IPS-20b (cell line): ENCODE measurements around the gene ACTR3.

Experiments used
- H3K27ac ChIP-seq: one replicate; pipeline ENCODE4 v1.5.1; 2013; ENCODE audit warnings: low read length
- H3K27me3 ChIP-seq: 2 replicates; pipeline ENCODE4 v1.6.1; 2013; ENCODE audit warnings: mild to moderate bottlenecking, low read length, inconsistent platforms; ENCODE audit not compliant: insufficient read depth
- H3K36me3 ChIP-seq: 2 replicates; pipeline ENCODE4 v1.6.1; 2013; ENCODE audit warnings: low read depth, mild to moderate bottlenecking, inconsistent platforms, low read length, moderate library complexity; ENCODE audit not compliant: insufficient read depth
- H3K4me1 ChIP-seq: 2 replicates; pipeline ENCODE4 v1.6.1; 2013; ENCODE audit warnings: mild to moderate bottlenecking, control low read depth, inconsistent platforms, low read length, moderate library complexity; ENCODE audit not compliant: insufficient read depth
- H3K4me3 ChIP-seq: 2 replicates; pipeline ENCODE4 v1.5.1; 2013; ENCODE audit warnings: mild to moderate bottlenecking, low read length, inconsistent platforms
- H3K9ac ChIP-seq: 2 replicates; pipeline ENCODE4 v1.6.1; 2013; ENCODE audit warnings: low read depth, mild to moderate bottlenecking, inconsistent platforms, low read length, moderate library complexity
- H3K9me3 ChIP-seq: 2 replicates; pipeline ENCODE4 v1.6.1; 2013; ENCODE audit warnings: mild to moderate bottlenecking, low read depth, low read length, inconsistent platforms; ENCODE audit not compliant: insufficient read depth

Gene ACTR3

GRCh38 chr2:113876503-113877387, 13.1 kb upstream of the ACTR3 start:
- Histone ChIP-seq H3K27ac (no peak overlapping the region), H3K9me3 (no peaks in the 10 kb centered on the region), H3K4me3 (no peak overlapping the region), H3K4me1 (peaks cover 3% of the 10 kb centered on the region; the same call in 1 of the 2 replicates), H3K36me3 (no peaks in the 10 kb centered on the region), H3K27me3 (no peaks in the 10 kb centered on the region), H3K9ac (no peak overlapping the region)

DNA sequence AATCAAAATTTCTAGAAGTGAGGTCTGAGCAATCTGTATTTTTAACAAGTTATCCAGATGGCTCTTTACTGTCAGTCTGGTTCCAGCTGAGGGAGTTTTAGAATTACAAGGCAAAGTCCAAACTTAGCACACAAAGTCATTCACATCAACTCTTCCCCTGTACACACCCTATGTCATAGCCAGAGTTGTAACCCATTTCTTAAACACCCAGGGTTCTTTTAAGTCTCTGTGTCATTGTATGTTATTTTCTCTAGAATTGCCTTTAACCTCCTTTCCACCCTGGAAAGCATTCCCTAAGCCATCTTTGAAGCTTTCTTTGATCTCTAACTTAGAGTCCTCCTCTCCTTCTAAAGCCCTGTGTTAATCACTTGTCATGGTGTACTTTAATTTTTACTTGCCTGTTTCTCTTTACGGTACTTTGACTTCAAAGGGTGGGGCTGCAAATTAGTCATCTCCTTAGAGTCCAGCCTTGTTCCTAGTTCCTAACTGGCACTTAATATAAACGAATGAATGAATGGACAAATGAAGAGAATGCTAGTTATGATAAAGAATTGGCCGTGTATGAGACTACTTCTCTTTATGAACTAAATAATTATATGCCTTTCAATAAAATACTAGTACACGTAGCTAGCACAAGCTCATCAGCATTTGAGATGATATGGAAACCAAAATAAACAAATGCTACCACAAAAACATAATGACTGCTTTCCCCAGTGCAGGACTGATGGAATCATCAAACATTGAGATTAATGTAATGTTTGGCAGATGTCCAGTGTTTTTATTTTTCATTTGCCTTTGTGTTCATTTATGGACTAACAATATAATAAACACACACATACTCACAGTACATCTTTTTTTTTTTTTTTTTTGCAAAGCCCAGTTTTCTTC, 11.9 kb upstream of the ACTR3 start:
- no peak overlapping the region for H3K27ac ChIP-seq
- H3K9ac ChIP-seq: no peak overlapping the region
- H3K36me3 ChIP-seq: no peaks in the 10 kb centered on the region
- H3K9me3 ChIP-seq: no peaks in the 10 kb centered on the region
- no peak overlapping the region for H3K4me3 ChIP-seq
- no peaks in the 10 kb centered on the region for H3K27me3 ChIP-seq
- peaks cover 3% of the 10 kb centered on the region; the same call in 1 of the 2 replicates for H3K4me1 ChIP-seq

GRCh38 chr2:113878743-113879142, 11.1 kb upstream of the ACTR3 start:
- no peak overlapping the region for H3K27ac ChIP-seq
- no peaks in the 10 kb centered on the region for H3K27me3 ChIP-seq
- peaks cover 3% of the 10 kb centered on the region; the same call in 1 of the 2 replicates for H3K4me1 ChIP-seq
- no peaks in the 10 kb centered on the region for H3K36me3 ChIP-seq
- no peaks in the 10 kb centered on the region for H3K9me3 ChIP-seq
- H3K9ac ChIP-seq: no peak overlapping the region
- H3K4me3 ChIP-seq: no peak overlapping the region

GRCh38 chr2:113879457-113879856, 10.4 kb upstream of the ACTR3 start:
- no peak overlapping the region for H3K27ac ChIP-seq
- H3K9ac ChIP-seq: no peak overlapping the region
- H3K9me3 ChIP-seq: no peaks in the 10 kb centered on the region
- peaks cover 3% of the 10 kb centered on the region; the same call in 1 of the 2 replicates for H3K4me1 ChIP-seq
- no peaks in the 10 kb centered on the region for H3K27me3 ChIP-seq
- no peak overlapping the region for H3K4me3 ChIP-seq
- H3K36me3 ChIP-seq: no peaks in the 10 kb centered on the region

DNA sequence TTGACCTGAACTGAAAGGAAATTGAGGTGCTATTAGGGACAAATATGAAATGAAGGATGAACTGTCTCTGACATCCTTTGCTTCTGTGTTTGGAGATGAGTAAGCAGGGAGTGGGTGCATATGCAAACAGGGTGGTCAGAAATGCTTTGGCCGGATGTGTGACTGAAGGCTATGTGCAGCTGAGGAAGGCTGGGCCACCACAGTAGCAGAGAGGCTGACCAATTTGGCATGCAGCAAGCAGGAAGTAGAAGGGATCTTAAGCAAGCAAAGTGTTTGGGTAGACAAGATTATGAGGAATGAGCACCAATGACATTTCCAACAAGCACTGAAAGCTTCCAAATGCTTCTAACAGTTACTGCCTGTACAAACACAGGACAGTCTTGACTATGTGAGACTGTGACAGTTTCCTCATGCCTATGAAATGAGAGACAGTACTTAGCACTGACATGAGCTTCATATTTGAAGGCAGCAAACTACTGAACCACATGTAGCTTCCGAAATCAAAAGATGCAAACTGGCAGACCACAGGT, 3.3 kb upstream of the ACTR3 start:
- H3K9me3 ChIP-seq: no peaks in the 10 kb centered on the region
- no peak overlapping the region for H3K27ac ChIP-seq
- H3K4me3 ChIP-seq: no peak overlapping the region
- H3K36me3 ChIP-seq: no peaks in the 10 kb centered on the region
- no peaks in the 10 kb centered on the region for H3K27me3 ChIP-seq
- H3K9ac ChIP-seq: no peak overlapping the region
- peaks cover 13% of the 10 kb centered on the region for H3K4me1 ChIP-seq

DNA sequence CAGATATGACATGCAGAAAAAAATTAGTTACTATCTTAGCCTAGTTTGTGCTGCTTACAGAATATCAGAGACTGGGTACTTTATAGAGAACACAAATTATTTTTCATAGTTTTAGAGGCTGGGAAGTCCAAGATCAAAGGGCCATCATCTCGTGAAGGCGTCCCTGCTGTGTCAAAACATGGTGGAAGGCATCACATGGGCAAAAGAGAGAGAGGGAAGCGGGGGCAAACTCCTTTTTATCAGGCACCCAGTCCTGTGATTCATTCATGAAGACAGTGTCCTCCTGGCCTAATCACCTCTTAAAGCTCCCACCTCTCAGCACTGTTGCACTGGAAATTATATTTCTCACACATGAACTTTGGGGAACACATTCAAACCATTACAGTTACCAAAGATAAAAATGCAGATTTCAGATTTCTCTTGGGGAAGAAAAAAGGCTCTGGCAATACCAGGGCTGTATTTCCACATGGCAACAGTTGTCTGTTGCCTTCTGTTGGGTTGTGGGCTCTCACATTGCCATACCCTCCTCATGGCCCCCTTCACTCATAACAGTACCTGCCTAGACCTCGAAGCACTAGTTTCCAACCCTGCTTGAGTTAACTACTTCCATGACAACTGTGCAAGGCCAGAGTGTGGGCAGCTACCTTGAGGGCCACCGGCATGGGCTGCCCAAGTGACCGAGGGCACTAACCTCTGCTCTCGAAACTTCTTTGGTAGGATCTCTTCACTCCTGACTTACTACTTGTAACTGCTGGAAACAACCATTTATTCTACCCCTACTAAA, 2.7 kb upstream of the ACTR3 start:
- Histone ChIP-seq H3K4me3 (no peak overlapping the region), H3K36me3 (no peaks in the 10 kb centered on the region), H3K9me3 (no peaks in the 10 kb centered on the region), H3K27ac (no peak overlapping the region), H3K4me1 (peaks cover 20% of the 10 kb centered on the region), H3K9ac (no peak overlapping the region), H3K27me3 (no peaks in the 10 kb centered on the region)

DNA sequence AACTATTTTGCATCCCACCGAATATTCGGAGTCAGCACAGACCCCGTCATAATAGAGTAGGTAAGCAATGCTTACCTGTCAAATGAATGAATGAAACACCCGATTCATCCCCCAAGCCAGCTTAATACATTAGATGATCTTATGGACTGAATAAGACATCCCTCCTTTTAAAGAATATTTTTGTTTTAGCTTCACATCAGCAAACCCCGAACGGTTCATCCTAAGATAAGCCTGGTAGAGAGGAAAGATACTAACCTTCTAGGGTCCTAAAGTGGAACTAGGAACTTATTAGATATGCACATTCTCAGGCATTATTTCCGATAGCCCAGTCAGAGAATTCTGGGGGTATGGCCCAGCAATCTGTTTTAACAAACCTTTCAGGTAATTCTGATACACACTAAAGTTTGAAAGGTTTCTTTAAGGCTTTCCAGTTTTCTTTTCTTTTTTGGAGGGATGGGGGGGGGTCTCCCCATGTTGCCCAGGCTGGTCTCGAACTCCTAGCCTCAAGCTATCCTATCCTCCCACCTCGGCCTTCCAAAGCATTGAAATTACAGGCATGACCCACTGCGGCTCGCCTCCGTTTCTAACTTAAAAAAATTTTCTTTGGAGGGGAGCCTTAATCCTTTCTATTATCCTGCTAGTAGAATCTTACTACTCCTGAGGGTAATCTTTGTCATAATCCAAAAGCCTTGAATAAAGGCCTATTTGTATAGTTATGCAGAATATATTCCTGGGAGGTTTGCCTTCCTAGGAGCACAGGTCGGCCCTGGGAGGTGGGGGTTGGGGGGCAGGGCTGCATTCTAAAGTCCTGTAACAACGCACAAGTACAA, 1.0 kb upstream of the ACTR3 start:
- Histone ChIP-seq H3K9me3 (no peaks in the 10 kb centered on the region), H3K4me1 (peaks cover 31% of the 10 kb centered on the region), H3K4me3 (peak overlapping the region; percentile 80), H3K27me3 (no peaks in the 10 kb centered on the region), H3K36me3 (no peaks in the 10 kb centered on the region), H3K27ac (peak overlapping the region; percentile 93), H3K9ac (peak overlapping the region; percentile 93)

DNA sequence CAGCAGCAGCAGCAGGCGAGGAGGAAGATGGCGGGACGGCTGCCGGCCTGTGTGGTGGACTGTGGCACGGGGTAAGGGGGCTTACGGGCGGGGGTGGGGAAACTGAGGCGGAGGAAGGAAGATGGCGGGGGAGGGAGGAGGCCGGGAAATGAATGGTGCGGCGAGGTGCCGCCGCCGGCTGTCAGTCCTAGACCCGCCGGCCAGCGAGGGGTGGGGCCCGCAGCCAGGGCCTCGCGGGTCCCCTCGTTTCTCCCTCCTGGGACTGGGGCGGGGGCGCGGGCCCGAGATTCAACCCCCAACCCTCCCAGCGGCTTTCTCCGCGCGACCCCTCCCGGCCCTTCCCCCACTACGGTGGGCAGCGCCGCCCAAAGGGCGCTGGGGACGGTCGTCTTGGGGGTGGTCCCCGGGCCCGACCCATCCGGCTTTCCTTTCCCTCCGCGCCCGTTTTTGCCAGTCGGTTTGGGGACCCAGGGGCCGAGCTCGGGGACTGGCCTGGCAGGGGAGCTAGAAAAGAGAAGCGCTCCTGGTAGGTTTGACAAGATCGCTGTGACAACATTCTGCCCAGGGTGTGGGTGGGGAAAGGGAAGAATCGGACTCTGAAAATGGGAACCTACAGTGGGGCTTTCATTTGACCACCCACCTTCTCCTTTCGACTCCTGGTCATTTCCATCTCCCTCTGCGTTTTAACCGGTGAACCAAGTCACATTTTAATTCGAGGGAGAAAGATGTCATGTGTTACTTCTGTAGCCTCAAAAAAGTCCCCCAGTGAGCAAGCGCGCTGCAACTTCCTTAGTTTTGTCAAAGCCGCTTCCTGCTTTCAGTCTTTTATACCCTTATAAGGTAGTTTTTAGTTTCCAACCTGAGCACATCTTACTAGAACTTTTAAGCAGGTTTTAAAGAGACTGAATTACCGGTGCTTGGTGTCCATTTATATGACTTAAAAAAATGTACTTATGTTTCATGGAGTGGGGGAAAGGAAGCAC, 655 bp downstream of the ACTR3 start:
- no peaks in the 10 kb centered on the region for H3K27me3 ChIP-seq
- H3K27ac ChIP-seq: peak overlapping the region; percentile 86
- peak overlapping the region; percentile 97 for H3K9ac ChIP-seq
- H3K9me3 ChIP-seq: no peaks in the 10 kb centered on the region
- peaks cover 6% of the 10 kb centered on the region; the same call in 1 of the 2 replicates for H3K36me3 ChIP-seq
- peaks cover 46% of the 10 kb centered on the region for H3K4me1 ChIP-seq
- peak overlapping the region; percentile 90 for H3K4me3 ChIP-seq

DNA sequence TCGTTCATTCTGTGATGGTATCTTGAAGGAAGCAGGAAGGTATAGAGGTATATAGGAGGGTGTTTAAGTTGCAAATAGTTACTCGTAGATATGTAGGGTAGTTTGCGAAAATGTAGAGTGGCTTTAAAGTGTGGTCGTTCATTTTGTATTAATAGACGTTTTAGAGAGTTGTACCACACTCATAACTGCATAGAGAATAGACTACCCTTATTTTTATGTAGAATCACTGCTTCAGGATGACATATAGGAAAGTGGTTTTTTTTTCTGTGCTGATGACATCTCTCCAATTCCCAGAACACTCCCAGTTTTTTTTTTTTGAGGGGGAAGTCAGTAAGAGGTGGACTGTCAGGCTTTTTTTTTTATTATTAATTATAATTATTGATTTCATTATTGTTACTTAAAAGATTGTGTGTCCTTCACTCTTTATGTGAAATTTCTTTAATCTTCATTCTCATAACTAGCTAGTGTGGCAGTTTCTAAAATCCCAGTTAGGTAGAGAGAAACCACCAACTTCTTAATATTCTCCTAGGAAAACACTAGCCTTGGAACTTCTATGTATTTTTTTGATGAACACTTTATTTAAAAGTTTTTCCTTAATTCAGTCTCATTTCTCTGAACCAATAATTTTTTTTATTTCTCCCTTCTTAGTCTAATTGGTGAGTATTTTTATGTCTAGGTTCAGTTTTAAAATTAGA, 1.5 kb downstream of the ACTR3 start:
- H3K9me3 ChIP-seq: no peaks in the 10 kb centered on the region
- H3K9ac ChIP-seq: peak overlapping the region; percentile 97; the same call in 1 of the 2 replicates
- peak overlapping the region; percentile 90 for H3K4me3 ChIP-seq
- H3K27me3 ChIP-seq: no peaks in the 10 kb centered on the region
- H3K4me1 ChIP-seq: peaks cover 54% of the 10 kb centered on the region
- H3K36me3 ChIP-seq: peaks cover 6% of the 10 kb centered on the region; the same call in 1 of the 2 replicates
- no peak overlapping the region for H3K27ac ChIP-seq
